H1 (cell line): Measurements from ENCODE around the gene CELA1. TPM values are rescaled to one million over a fixed set of nuclear protein-coding genes. Genes with fewer than 3 reads are reported as not detected.

Source experiments
- CTCF ChIA-PET: fragments of 300-600 bp; sonication (Branson Sonifier 250); formaldehyde crosslinking; loops from one replicate; lab custom pipeline; 2021; ENCODE audit not compliant: partially characterized antibody; lab: Charles Lee
- POLR2A ChIA-PET: fragments of 300-600 bp; sonication (Branson Sonifier 250); formaldehyde crosslinking; loops from one replicate; lab custom pipeline; 2021; ENCODE audit warnings: inconsistent platforms; ENCODE audit not compliant: partially characterized antibody; lab: Charles Lee
- DNase-seq, 2 experiments: peaks; one replicate each; pipeline versions ENCODE4 v3.0.0 to v3.0.0-alpha.2; 2010 to 2022; ENCODE audit warnings: low spot score in 2 of 2, low read depth in 1 of 2, mixed read lengths in 1 of 2
- FAIRE-seq: peaks from 2 replicates; lab custom pipeline; 2011; peaks lifted over from hg19 to GRCh38; lab: Jason Lieb, UNC
- H2AFZ ChIP-seq: 2 replicates; pipeline ENCODE4 v1.8.1; 2012; ENCODE audit warnings: low read length, inconsistent platforms
- H2AK5ac ChIP-seq: 2 replicates; pipeline ENCODE4 v1.6.1; 2013; ENCODE audit warnings: low read depth, low read length
- H2BK120ac ChIP-seq: replicated peaks from 2 replicates; pipeline ENCODE3; 2013; ENCODE audit warnings: low read depth, low read length, inconsistent platforms
- H2BK12ac ChIP-seq: 2 replicates; pipeline ENCODE4 v1.6.1; 2013; ENCODE audit warnings: low read depth, low read length
- H2BK15ac ChIP-seq: 2 replicates; pipeline ENCODE4 v1.6.1; 2013; ENCODE audit warnings: low read length
- H2BK20ac ChIP-seq: 2 replicates; pipeline ENCODE4 v1.6.1; 2013; ENCODE audit warnings: low read length
- H2BK5ac ChIP-seq: 2 replicates; pipeline ENCODE4 v1.6.1; 2013; ENCODE audit warnings: low read depth, low read length
- H3K14ac ChIP-seq: 2 replicates; pipeline ENCODE4 v1.6.1; 2013; ENCODE audit warnings: inconsistent platforms; ENCODE audit not compliant: insufficient read length
- H3K18ac ChIP-seq: 2 replicates; pipeline ENCODE4 v1.6.1; 2013; ENCODE audit warnings: low read length; ENCODE audit errors: extremely low read depth
- H3K23ac ChIP-seq: 2 replicates; pipeline ENCODE4 v1.6.1; 2013; ENCODE audit warnings: inconsistent platforms; ENCODE audit not compliant: insufficient read length
- H3K23me2 ChIP-seq: 2 replicates; pipeline ENCODE4 v1.6.1; 2013; ENCODE audit warnings: low read depth, low read length
- H3K27ac ChIP-seq: 2 replicates; pipeline ENCODE4 v1.6.1; 2011; ENCODE audit warnings: low read depth, low read length, inconsistent platforms
- H3K27me3 ChIP-seq, 4 experiments: replicated peaks in 1 of 4; 1 replicate in 1 of 4; 2 replicates in 3 of 4; pipeline versions ENCODE4 v1.6.1 to v1.8.1; 2011 to 2013; ENCODE audit warnings: low read length in 3 of 4, mild to moderate bottlenecking in 3 of 4, inconsistent platforms in 2 of 4, mixed read lengths in 2 of 4, moderate library complexity in 1 of 4; ENCODE audit not compliant: control insufficient read depth in 3 of 4, insufficient read depth in 3 of 4; ENCODE audit errors: extremely low read depth in 1 of 4
- H3K36me3 ChIP-seq, 4 experiments: 2 replicates each; pipeline versions ENCODE4 v1.6.1 to v1.8.1; 2011 to 2013; ENCODE audit warnings: mild to moderate bottlenecking in 4 of 4, low read length in 3 of 4, moderate library complexity in 2 of 4, control low read depth in 1 of 4, inconsistent platforms in 1 of 4; ENCODE audit not compliant: insufficient read depth in 4 of 4, control insufficient read depth in 2 of 4
- H3K4ac ChIP-seq: replicated peaks from 2 replicates; pipeline ENCODE3; 2013; ENCODE audit warnings: low read length, low read depth, mixed read lengths, inconsistent platforms; ENCODE audit not compliant: insufficient read length
- H3K4me1 ChIP-seq, 4 experiments: replicated peaks in 1 of 4; 1 replicate in 1 of 4; 2 replicates in 3 of 4; pipeline versions ENCODE4 v1.6.1 to v1.8.1; 2011 to 2013; ENCODE audit warnings: low read length in 3 of 4, inconsistent platforms in 2 of 4, mixed read lengths in 1 of 4; ENCODE audit not compliant: insufficient read depth in 4 of 4, control insufficient read depth in 3 of 4
- H3K4me2 ChIP-seq, 2 experiments: 2 replicates each; pipeline versions ENCODE4 v1.6.1 to v1.8.1; 2011 to 2013; ENCODE audit warnings: low read depth in 2 of 2, low read length in 2 of 2, control low read depth in 1 of 2, inconsistent platforms in 1 of 2, mild to moderate bottlenecking in 1 of 2; ENCODE audit not compliant: insufficient read depth in 1 of 2
- H3K4me3 ChIP-seq, 4 experiments: fragments of 200-600, 300-600 bp in 1 of 4; sonication (generic), shearing (Covaris generic), sonication (Bioruptor Twin) in 1 of 4; 2 replicates each; pipeline versions ENCODE4 v1.5.1 to v1.8.1; 2011 to 2016; ENCODE audit warnings: low read length in 4 of 4, low read depth in 3 of 4, control low read depth in 2 of 4, inconsistent platforms in 2 of 4, mild to moderate bottlenecking in 2 of 4, mixed read lengths in 1 of 4, moderate library complexity in 1 of 4; ENCODE audit not compliant: insufficient read depth in 2 of 4; ENCODE audit errors: extremely low read depth in 1 of 4
- H3K56ac ChIP-seq: replicated peaks from 2 replicates; pipeline ENCODE3; 2013; ENCODE audit warnings: low read depth, mild to moderate bottlenecking, mixed read lengths, low read length, inconsistent platforms; ENCODE audit not compliant: insufficient read length
- H3K79me1 ChIP-seq: 2 replicates; pipeline ENCODE4 v1.6.1; 2013; ENCODE audit warnings: low read depth, low read length, control low read depth
- H3K79me2 ChIP-seq, 2 experiments: 2 replicates each; pipeline versions ENCODE4 v1.6.1 to v1.8.1; 2012 to 2013; ENCODE audit warnings: low read length in 2 of 2, mild to moderate bottlenecking in 2 of 2, inconsistent platforms in 1 of 2; ENCODE audit not compliant: insufficient read depth in 2 of 2, control insufficient read depth in 1 of 2
- H3K9ac ChIP-seq, 4 experiments: replicated peaks in 1 of 4; 1 replicate in 1 of 4; 2 replicates in 3 of 4; pipeline versions ENCODE4 v1.6.1 to v1.8.1; 2011 to 2013; ENCODE audit warnings: low read depth in 3 of 4, low read length in 3 of 4, control low read depth in 2 of 4, mild to moderate bottlenecking in 2 of 4, moderate library complexity in 2 of 4, inconsistent platforms in 1 of 4; ENCODE audit errors: extremely low read depth in 1 of 4
- H3K9me3 ChIP-seq, 2 experiments: 2 replicates each; pipeline versions ENCODE4 v1.6.1 to v1.8.1; 2012 to 2013; ENCODE audit warnings: mild to moderate bottlenecking in 2 of 2, moderate library complexity in 2 of 2, control low read depth in 1 of 2, inconsistent platforms in 1 of 2, low read depth in 1 of 2, low read length in 1 of 2, mixed read lengths in 1 of 2; ENCODE audit not compliant: insufficient read depth in 2 of 2
- H4K20me1 ChIP-seq, 2 experiments: replicated peaks in 1 of 2; 2 replicates each; pipeline versions ENCODE3 to v1.8.1; 2011 to 2013; ENCODE audit warnings: inconsistent platforms in 2 of 2, low read length in 2 of 2, mild to moderate bottlenecking in 1 of 2; ENCODE audit not compliant: insufficient read depth in 2 of 2, control insufficient read depth in 1 of 2
- H4K5ac ChIP-seq: 2 replicates; pipeline ENCODE4 v1.6.1; 2013; ENCODE audit warnings: low read length, low read depth, mixed read lengths, inconsistent platforms; ENCODE audit not compliant: insufficient read length
- H4K8ac ChIP-seq: 2 replicates; pipeline ENCODE4 v1.8.0; 2013; ENCODE audit warnings: mild to moderate bottlenecking, moderate library complexity, low read length, inconsistent platforms; ENCODE audit not compliant: insufficient read depth; ENCODE audit errors: extremely low read depth
- H4K91ac ChIP-seq: replicated peaks from 2 replicates; pipeline ENCODE3; 2013; ENCODE audit warnings: low read length, mixed read lengths, inconsistent platforms; ENCODE audit not compliant: insufficient read length
- CBX5 ChIP-seq: fragments of 300-800, 300-1000 bp; sonication (generic); IDR thresholded peaks from 2 replicates; pipeline ENCODE4 v1.7.1; 2016; ENCODE audit warnings: antibody characterized with exemption, low read length, low read depth
- CHD1 ChIP-seq: IDR thresholded peaks from 2 replicates; pipeline ENCODE4 v1.6.1; 2012; ENCODE audit warnings: low read depth, low read length, improper control_type of control experiment
- CHD2 ChIP-seq: IDR thresholded peaks from 2 replicates; pipeline ENCODE4 v1.6.1; 2012; ENCODE audit warnings: low read length, improper control_type of control experiment
- CREB1 ChIP-seq: IDR thresholded peaks from 2 replicates; pipeline ENCODE4 v1.6.1; 2012; ENCODE audit warnings: inconsistent platforms
- GABPA ChIP-seq: IDR thresholded peaks from 2 replicates; pipeline ENCODE4 v1.6.1; 2011; ENCODE audit warnings: mild to moderate bottlenecking, low read length, moderate library complexity, borderline replicate concordance; ENCODE audit not compliant: insufficient read depth
- HDAC6 ChIP-seq: IDR thresholded peaks from one replicate; pipeline ENCODE4 v1.7.1; 2012; ENCODE audit warnings: low read depth, mild to moderate bottlenecking, inconsistent platforms, low read length, moderate library complexity
- KDM4A ChIP-seq: IDR thresholded peaks from one replicate; pipeline ENCODE4 v1.7.1; 2012; ENCODE audit warnings: low read depth, mild to moderate bottlenecking, moderate library complexity, low read length, inconsistent platforms; ENCODE audit not compliant: severe bottlenecking
- POU5F1 ChIP-seq: IDR thresholded peaks from 2 replicates; pipeline ENCODE4 v1.6.1; 2011; ENCODE audit warnings: low read depth, mild to moderate bottlenecking, low read length, moderate library complexity
- RXRA ChIP-seq: IDR thresholded peaks from 2 replicates; pipeline ENCODE4 v1.6.1; 2011; ENCODE audit warnings: low read depth, mild to moderate bottlenecking, low read length, moderate library complexity; ENCODE audit not compliant: insufficient read depth
- SP1 ChIP-seq: IDR thresholded peaks from 2 replicates; pipeline ENCODE4 v1.6.1; 2011; ENCODE audit warnings: low read depth, low read length
- SP2 ChIP-seq: IDR thresholded peaks from 2 replicates; pipeline ENCODE4 v1.6.1; 2012; ENCODE audit warnings: mild to moderate bottlenecking, low read length, inconsistent platforms
- TAF1 ChIP-seq: IDR thresholded peaks from 2 replicates; pipeline ENCODE4 v1.6.1; 2011; ENCODE audit warnings: mild to moderate bottlenecking, low read depth, low read length
- TBP ChIP-seq: IDR thresholded peaks from 2 replicates; pipeline ENCODE4 v1.6.1; 2011; ENCODE audit warnings: low read depth, low read length, improper control_type of control experiment
- TCF12 ChIP-seq: IDR thresholded peaks from 2 replicates; pipeline ENCODE4 v1.6.1; 2011; ENCODE audit warnings: low read depth, mild to moderate bottlenecking, low read length
- YY1 ChIP-seq: IDR thresholded peaks from 2 replicates; pipeline ENCODE4 v1.6.1; 2011; ENCODE audit warnings: low read depth, mild to moderate bottlenecking, low read length
- WGBS, 2 experiments: shearing (Covaris generic) in 1 of 2; methylation state at CpG; one replicate each; pipeline versions ENCODE4 v1.1.6 to v1.1.7; 2013 to 2015; ENCODE audit warnings: low lambda C conversion rate in 2 of 2, mixed read lengths in 2 of 2, inconsistent platforms in 1 of 2, low coverage in 1 of 2, missing lambda C conversion rate in 1 of 2; ENCODE audit not compliant: insufficient replicate concordance in 2 of 2, insufficient coverage in 1 of 2, insufficient read length in 1 of 2; ENCODE audit errors: extremely low coverage in 1 of 2, missing lambda C conversion rate in 1 of 2; 5-methylcytosine and 5-hydroxymethylcytosine counted together
- long read RNA-seq, 2 experiments: library from RNA in 1 of 2; library from capped mRNA in 1 of 2; stranded (forward); transcript quantifications; one replicate each; pipeline ENCODE4 v2.0.0, GENCODE V29; 2021; ENCODE audit warnings: inconsistent platforms in 1 of 2
- polyA minus RNA-seq, 3 experiments: library from RNA; depleted of rRNA, polyadenylated mRNA; stranded (reverse); fragments of >200 nt; gene quantifications; 1 replicate in 2 of 3; 2 replicates in 1 of 3; pipeline ENCODE4 v1.2.3, GENCODE V29; 2011
- polyA plus RNA-seq, 7 experiments: library from polyadenylated mRNA; depleted of rRNA in 3 of 7; stranded (reverse) in 5 of 7; unstranded in 2 of 7; fragments of >200 nt in 5 of 7; fragments of 200-250 nt in 2 of 7; gene quantifications; 1 replicate in 5 of 7; 2 replicates in 1 of 7; 4 replicates in 1 of 7; pipeline versions ENCODE4 v1.2.1 to v1.2.3, GENCODE V29; 2011 to 2013; ENCODE audit warnings: missing spikeins in 2 of 7, mixed read lengths in 2 of 7
- total RNA-seq: library from RNA; stranded (reverse); fragmentation: NEBNext Ultra II Directional; extraction: Animal tissue kit (Norgen Biotek cat#: 25700); gene quantifications from 2 replicates; pipeline ENCODE4 v1.2.1, GENCODE V29; 2021

CELA1 gene
- total RNA-seq (not detected in 2 replicates), polyA plus RNA-seq (2011; rRNA removed) (0.09 TPM in 1 of 2 replicates, not detected in the other), polyA minus RNA-seq (2011; rRNA and poly(A)+ RNA removed) (not detected in 2 replicates)
- polyA plus RNA-seq (2011; cell fraction: cytosol; rRNA removed), result not detected
- polyA plus RNA-seq (2011; cell fraction: nucleus; rRNA removed), result not detected
- polyA plus RNA-seq (2012, experiment 1 of 2), result not detected in 4 replicates
- polyA plus RNA-seq (2012, experiment 2 of 2), result not detected
- polyA plus RNA-seq (2013, experiment 1 of 2), result not detected
- polyA plus RNA-seq (2013, experiment 2 of 2), result not detected
- polyA minus RNA-seq (2011; cell fraction: cytosol; rRNA and poly(A)+ RNA removed), result not detected
- polyA minus RNA-seq (2011; cell fraction: nucleus; rRNA and poly(A)+ RNA removed), result not detected
- long read RNA-seq, experiment 1, result 0 reads
- long read RNA-seq, experiment 2, result 0 reads

GRCh38 chr12:51346581-51346980 lies at the start of gene CELA1:
Gene CELA1, minus strand, starts transcription at chr12:51346679. Its CDS starts 41 bp downstream, at chr12:51346638.
- FAIRE-seq, result no peak
- Histone ChIP-seq H3K23ac (no peak within 1 kb of the TSS), H4K20me1 (no peaks in the 10 kb centered on the region), H3K27me3 (no peaks in the 10 kb centered on the region), H2AK5ac (no peak within 1 kb of the TSS), H3K4me1 (peaks cover 0 to 2% (median 2%) of the 10 kb centered on the region in 4 experiments; a peak in 1 of 7 replicates), H4K8ac (no peak within 1 kb of the TSS; the same call in 1 of the 2 replicates), H3K9ac (no peak within 1 kb of the TSS), H3K27ac (no peak within 1 kb of the TSS), H3K23me2 (no peaks in the 10 kb centered on the region), H2BK5ac (no peak within 1 kb of the TSS), H3K18ac (no peak within 1 kb of the TSS), H2AFZ (no peak within 1 kb of the TSS), H3K14ac (no peak within 1 kb of the TSS), H3K4me3 (no peak within 1 kb of the TSS), H3K36me3 (no peaks in the 10 kb centered on the region), H3K56ac (no peak within 1 kb of the TSS), H3K79me1 (no peaks in the 10 kb centered on the region), H3K9me3 (no peaks in the 10 kb centered on the region), H2BK15ac (no peak within 1 kb of the TSS), H2BK12ac (no peak within 1 kb of the TSS), H4K5ac (no peak within 1 kb of the TSS), H3K4ac (no peak within 1 kb of the TSS), H2BK20ac (no peak within 1 kb of the TSS), H3K79me2 (no peaks in the 10 kb centered on the region), H4K91ac (no peak within 1 kb of the TSS), H2BK120ac (no peak within 1 kb of the TSS), H3K4me2 (no peak within 1 kb of the TSS)
- CTCF ChIA-PET, result no interaction called here
- POLR2A ChIA-PET, result interaction anchor here (2.6 kb wide), 1 partner anchor 77 kb away, joined by 10 read pairs; the partner anchor contains the start of gene SMAGP
- no peak for DNase-seq
- WGBS, 2 experiments, result 96% methylated on average over 3 of the region's 3 CpGs; no CpG with 5 or more reads in 1 of the 2 experiments
- no peak for TF ChIP-seq HDAC6
- no peak for TF ChIP-seq SP2
- TF ChIP-seq TAF1, result no peak
- TF ChIP-seq POU5F1, result no peak
- no peak for TF ChIP-seq KDM4A
- TF ChIP-seq YY1, result no peak
- TF ChIP-seq TCF12, result no peak
- no peak for TF ChIP-seq CREB1
- no peak for TF ChIP-seq TBP
- TF ChIP-seq SP1, result no peak
- TF ChIP-seq GABPA, result no peak
- TF ChIP-seq RXRA, result no peak
- no peak for TF ChIP-seq CHD2
- TF ChIP-seq CBX5, result no peak
- no peak for TF ChIP-seq CHD1
